ENCODE data around the gene FIP1L1. TPM values are rescaled to one million over a fixed set of nuclear protein-coding genes. Genes with fewer than 3 reads are reported as not detected.

Gene FIP1L1
- total RNA-seq, 2 experiments from 2014 or later = 50.9 to 53.1 TPM

GRCh38 chr4:53354012-53354722 lies 23.3 kb upstream of the FIP1L1 start:
- Histone ChIP-seq H3K9me3 (ENCODE audit: control insufficient read depth in 1 of 2, insufficient read depth in 1 of 2, low read length in 2 of 2) (peaks cover 0 to 7% of the 10 kb centered on the region in 2 experiments), H3K4me3 (ENCODE audit: low read length) (no peak overlapping the region), H3K27me3 (ENCODE audit: control insufficient read depth in 1 of 2, insufficient read depth in 2 of 2, low read length in 2 of 2) (no peaks in the 10 kb centered on the region), H3K27ac (ENCODE audit: low read depth in 1 of 2, low read length in 2 of 2) (no peak overlapping the region), H3K4me1 (ENCODE audit: insufficient read depth, low read length) (no peaks in the 10 kb centered on the region), H3K36me3 (ENCODE audit: insufficient read depth, low read length) (peaks cover 15% of the 10 kb centered on the region)
- H3K27ac Mint-ChIP-seq = no peak overlapping the region
- ATAC-seq (ENCODE audit: poor library complexity) (no peak), DNase-seq (no peak)
- peaks cover 14% of the 10 kb centered on the region for H3K4me1 Mint-ChIP-seq (ENCODE audit: low read depth)
- intact Hi-C loops (cut with DNase I, micrococcal nuclease) = loop anchor here in 1 of 2 experiments (5.0 kb wide), 1 partner anchor 38 kb away; no protein-coding TSS in a partner anchor
- POLR2A ChIA-PET = interaction anchor here (0.7 kb wide), 1 partner anchor 12 kb away, joined by 4 read pairs; the partner anchor contains the start of gene SCFD2
- CTCF ChIA-PET = no interaction called here
- H3K4me3 Mint-ChIP-seq = no peak overlapping the region
- TF ChIP-seq CTCF (IDR thresholded peaks at IDR 0.05) = no peak
- H3K9me3 Mint-ChIP-seq = no peaks in the 10 kb centered on the region
- peaks cover 43% of the 10 kb centered on the region for H3K36me3 Mint-ChIP-seq (ENCODE audit: low read depth)
- no peaks in the 10 kb centered on the region for H3K27me3 Mint-ChIP-seq

- ATAC-seq (ENCODE audit: poor library complexity) (no peak), DNase-seq (no peak)
- Mint-ChIP-seq H3K27me3 (no peaks in the 10 kb centered on the region), H3K27ac (no peak overlapping the region), H3K9me3 (no peaks in the 10 kb centered on the region), H3K4me3 (no peak overlapping the region), H3K36me3 (ENCODE audit: low read depth) (peaks cover 30% of the 10 kb centered on the region), H3K4me1 (ENCODE audit: low read depth) (peaks cover 23% of the 10 kb centered on the region)
- Histone ChIP-seq H3K36me3 (ENCODE audit: insufficient read depth, low read length) (peaks cover 9% of the 10 kb centered on the region), H3K27me3 (ENCODE audit: control insufficient read depth in 1 of 2, insufficient read depth in 2 of 2, low read length in 2 of 2) (no peaks in the 10 kb centered on the region), H3K9me3 (ENCODE audit: control insufficient read depth in 1 of 2, insufficient read depth in 1 of 2, low read length in 2 of 2) (peaks cover 0 to 7% of the 10 kb centered on the region in 2 experiments), H3K4me3 (ENCODE audit: low read length) (no peak overlapping the region), H3K4me1 (ENCODE audit: insufficient read depth, low read length) (peaks cover 7% of the 10 kb centered on the region), H3K27ac (ENCODE audit: low read depth in 1 of 2, low read length in 2 of 2) (no peak overlapping the region)
- POLR2A ChIA-PET = no interaction called here
- CTCF ChIA-PET = interaction anchor here (0.9 kb wide), 1 partner anchor 25 kb away, joined by 4 read pairs; no protein-coding TSS in a partner anchor
- TF ChIP-seq CTCF (IDR thresholded peaks at IDR 0.05) = no peak
- intact Hi-C loops (cut with DNase I, micrococcal nuclease) = no loop called here
Observed at GRCh38 chr4:53355930-53356521, 21.4 kb upstream of the FIP1L1 start.

GRCh38 chr4:53361451-53361850 lies 16.0 kb upstream of the FIP1L1 start:
- DNase-seq = no peak
- Mint-ChIP-seq H3K27ac (peak overlapping the region; percentile 1), H3K36me3 (ENCODE audit: low read depth) (peaks cover 20% of the 10 kb centered on the region), H3K4me3 (no peak overlapping the region), H3K9me3 (no peaks in the 10 kb centered on the region), H3K4me1 (ENCODE audit: low read depth) (peaks cover 67% of the 10 kb centered on the region), H3K27me3 (no peaks in the 10 kb centered on the region)
- ChIA-PET POLR2A (no interaction called here), CTCF (no interaction called here)
- Histone ChIP-seq H3K9me3 (ENCODE audit: control insufficient read depth in 1 of 2, insufficient read depth in 1 of 2, low read length in 2 of 2) (no peaks in the 10 kb centered on the region), H3K4me1 (ENCODE audit: insufficient read depth, low read length) (peaks cover 32% of the 10 kb centered on the region), H3K27me3 (ENCODE audit: control insufficient read depth in 1 of 2, insufficient read depth in 2 of 2, low read length in 2 of 2) (no peaks in the 10 kb centered on the region), H3K4me3 (ENCODE audit: low read length) (no peak overlapping the region), H3K27ac (ENCODE audit: low read depth in 1 of 2, low read length in 2 of 2) (no peak overlapping the region), H3K36me3 (ENCODE audit: insufficient read depth, low read length) (no peaks in the 10 kb centered on the region)
- no peak for ATAC-seq (ENCODE audit: poor library complexity)
- intact Hi-C loops (cut with DNase I, micrococcal nuclease) = loop anchor here in 1 of 2 experiments (5.0 to 10.0 kb wide), 2 partner anchors 497 to 706 kb away; partner anchors contain the start of gene RASL11B
- TF ChIP-seq CTCF (IDR thresholded peaks at IDR 0.05) = no peak
